HG03575 (cell line): ENCODE data around the gene ADCY9.
"Not testable (repeated sequence)": the region's sequence is repeated elsewhere in the genome, so short reads cannot be mapped to it uniquely, and the experiment has no call there.

Experiments
- ATAC-seq: cut with Tn5 transposase; IDR thresholded peaks from one replicate; pipeline ENCODE4 v1.9.1; 2021; ENCODE audit not compliant: unreplicated experiment, insufficient number of reproducible peaks, low FRiP score; ENCODE audit errors: extremely low read depth

ADCY9 gene

GRCh38 chr16:3968551-3968950 lies 147.7 kb downstream of the ADCY9 start:
- ATAC-seq, result no peak

GRCh38 chr16:3966681-3967080 lies 149.6 kb downstream of the ADCY9 start:
- no peak for ATAC-seq

GRCh38 chr16:3965781-3966582 lies 150.3 kb downstream of the ADCY9 start:
- ATAC-seq, result no peak

- ATAC-seq, result no peak
Observed at GRCh38 chr16:3965306-3965705, 150.9 kb downstream of the ADCY9 start.

- no peak for ATAC-seq
Observed at GRCh38 chr16:3964686-3965290, 151.5 kb downstream of the ADCY9 start.

- no peak for ATAC-seq
Observed at GRCh38 chr16:3963886-3964685, 152.2 kb downstream of the ADCY9 start.

- no peak for ATAC-seq
Observed at GRCh38 chr16:3963203-3963602, 153.0 kb downstream of the ADCY9 start.

- ATAC-seq, result no peak
Observed at GRCh38 chr16:3961449-3961849, 154.8 kb downstream of the ADCY9 start.

GRCh38 chr16:3959926-3960590 lies 156.2 kb downstream of the ADCY9 start:
- not testable (repeated sequence) for ATAC-seq

GRCh38 chr16:3959148-3959547 lies 157.1 kb downstream of the ADCY9 start:
- no peak for ATAC-seq

GRCh38 chr16:3957344-3957980 lies 158.8 kb downstream of the ADCY9 start:
- ATAC-seq, result no peak

GRCh38 chr16:3954411-3954921 lies 161.8 kb downstream of the ADCY9 start:
- ATAC-seq, result no peak

- ATAC-seq, result no peak
Observed at GRCh38 chr16:3953728-3954410, 162.4 kb downstream of the ADCY9 start.

GRCh38 chr16:3952737-3953131 lies 163.5 kb downstream of the ADCY9 start:
- no peak for ATAC-seq

- no peak for ATAC-seq
Observed at GRCh38 chr16:3951861-3952736, 164.1 kb downstream of the ADCY9 start.

GRCh38 chr16:3951380-3951779 lies 164.9 kb downstream of the ADCY9 start:
- not testable (repeated sequence) for ATAC-seq
